GM12874 (cell line): ENCODE results near the gene PPP1R10.

Source experiments
- CTCF ChIP-seq: IDR thresholded peaks from 2 replicates; pipeline ENCODE4 v1.5.1; 2011; ENCODE audit warnings: low read depth, mild to moderate bottlenecking, control low read depth, low read length, moderate library complexity; ENCODE audit not compliant: insufficient read depth

PPP1R10 gene

GRCh38 chr6:30556906-30557682 lies 59.9 kb downstream of the PPP1R10 start, which contains the start of gene PRR3:
Gene PRR3 (plus strand): TSS chr6:30557295. CDS start chr6:30557345, 50 bp downstream.
- TF ChIP-seq CTCF, result no peak

GRCh38 chr6:30556066-30556905 lies 60.8 kb downstream of the PPP1R10 start, which contains the start of gene GNL1:
Gene GNL1 (minus strand): TSS chr6:30556489. CDS start chr6:30556203, 286 bp downstream.
- no peak for TF ChIP-seq CTCF

GRCh38 chr6:30555816-30556065 lies 61.3 kb downstream of the PPP1R10 start:
- TF ChIP-seq CTCF, result no peak

GRCh38 chr6:30554962-30555815 lies 61.9 kb downstream of the PPP1R10 start:
- no peak for TF ChIP-seq CTCF

- TF ChIP-seq CTCF, result no peak
Observed at GRCh38 chr6:30554404-30554803, 62.6 kb downstream of the PPP1R10 start.
